HEK293 (cell line): ENCODE results near the gene FSTL4.

ENCODE experiments used
- CTCF ChIP-seq: fragments of 450-650 bp; formaldehyde crosslinking; IDR thresholded peaks from 2 replicates; pipeline ENCODE4 v1.5.1; 2016; ENCODE audit warnings: missing biosample characterization, missing genetic modification characterization
- GLIS2 ChIP-seq: fragments of 450-650 bp; formaldehyde crosslinking; IDR thresholded peaks from 2 replicates; pipeline ENCODE4 v1.5.1; 2016; ENCODE audit warnings: missing biosample characterization, missing genetic modification characterization
- HOXA7 ChIP-seq: sonication (generic); formaldehyde crosslinking; IDR thresholded peaks from 2 replicates; pipeline ENCODE4 v1.8.1; 2022; ENCODE audit warnings: missing genetic modification reagents, borderline replicate concordance
- OVOL3 ChIP-seq: fragments of 450-650 bp; formaldehyde crosslinking; IDR thresholded peaks from 2 replicates; pipeline ENCODE4 v1.5.1; 2016; ENCODE audit warnings: missing biosample characterization, missing genetic modification characterization
- RBAK ChIP-seq: fragments of 450-650 bp; formaldehyde crosslinking; IDR thresholded peaks from 2 replicates; pipeline ENCODE4 v1.5.1; 2016; ENCODE audit warnings: missing biosample characterization, missing genetic modification characterization
- REST ChIP-seq: fragments of 450-650 bp; formaldehyde crosslinking; IDR thresholded peaks from 2 replicates; pipeline ENCODE4 v1.5.1; 2016; ENCODE audit warnings: missing biosample characterization, missing genetic modification characterization
- SCRT2 ChIP-seq: fragments of 450-650 bp; formaldehyde crosslinking; IDR thresholded peaks from 2 replicates; pipeline ENCODE4 v1.5.1; 2016; ENCODE audit warnings: missing biosample characterization, missing genetic modification characterization
- ZBTB10 ChIP-seq: fragments of 450-650 bp; formaldehyde crosslinking; IDR thresholded peaks from 2 replicates; pipeline ENCODE4 v1.5.1; 2016; ENCODE audit warnings: missing biosample characterization, missing genetic modification characterization
- ZBTB26 ChIP-seq: fragments of 450-650 bp; formaldehyde crosslinking; optimal IDR thresholded peaks from 2 replicates; pipeline ENCODE3; 2016; ENCODE audit warnings: missing biosample characterization, mild to moderate bottlenecking, missing genetic modification characterization
- ZBTB48 ChIP-seq: fragments of 450-650 bp; formaldehyde crosslinking; IDR thresholded peaks from 2 replicates; pipeline ENCODE4 v1.5.1; 2016; ENCODE audit warnings: missing biosample characterization, missing genetic modification characterization
- ZBTB8A ChIP-seq: fragments of 450-650 bp; formaldehyde crosslinking; IDR thresholded peaks from 2 replicates; pipeline ENCODE4 v1.5.1; 2016; ENCODE audit warnings: missing biosample characterization, missing genetic modification characterization
- ZFHX2 ChIP-seq: fragments of 450-650 bp; formaldehyde crosslinking; conservative IDR thresholded peaks from 2 replicates; pipeline ENCODE4 v1.5.1; 2016; ENCODE audit warnings: missing biosample characterization, missing genetic modification characterization
- ZFP41 ChIP-seq: fragments of 450-650 bp; formaldehyde crosslinking; IDR thresholded peaks from 2 replicates; pipeline ENCODE4 v1.5.1; 2016; ENCODE audit warnings: missing biosample characterization, missing genetic modification characterization, borderline replicate concordance
- ZIC2 ChIP-seq: fragments of 450-650 bp; formaldehyde crosslinking; IDR thresholded peaks from 2 replicates; pipeline ENCODE4 v1.5.1; 2016; ENCODE audit warnings: missing biosample characterization, missing genetic modification characterization
- ZNF10 ChIP-seq: fragments of 450-650 bp; formaldehyde crosslinking; IDR thresholded peaks from 2 replicates; pipeline ENCODE4 v1.5.1; 2017; ENCODE audit warnings: missing biosample characterization, missing genetic modification characterization
- ZNF132 ChIP-seq: fragments of 450-650 bp; formaldehyde crosslinking; IDR thresholded peaks from 2 replicates; pipeline ENCODE4 v1.5.1; 2017; ENCODE audit warnings: missing biosample characterization, missing genetic modification characterization, borderline replicate concordance
- ZNF133 ChIP-seq: fragments of 450-650 bp; formaldehyde crosslinking; IDR thresholded peaks from 2 replicates; pipeline ENCODE4 v1.5.1; 2016; ENCODE audit warnings: missing biosample characterization, missing genetic modification characterization
- ZNF2 ChIP-seq: fragments of 450-650 bp; formaldehyde crosslinking; IDR thresholded peaks from 2 replicates; pipeline ENCODE4 v1.5.1; 2016; ENCODE audit warnings: missing biosample characterization, missing genetic modification characterization
- ZNF24 ChIP-seq: fragments of 450-650 bp; formaldehyde crosslinking; IDR thresholded peaks from 2 replicates; pipeline ENCODE4 v1.5.1; 2016; ENCODE audit warnings: missing biosample characterization, missing genetic modification characterization
- ZNF311 ChIP-seq: fragments of 450-650 bp; formaldehyde crosslinking; IDR thresholded peaks from 2 replicates; pipeline ENCODE4 v1.5.1; 2017; ENCODE audit warnings: missing biosample characterization, missing genetic modification characterization, borderline replicate concordance
- ZNF488 ChIP-seq: fragments of 450-650 bp; formaldehyde crosslinking; IDR thresholded peaks from 2 replicates; pipeline ENCODE4 v1.5.1; 2016; ENCODE audit warnings: missing biosample characterization, missing genetic modification characterization
- ZNF501 ChIP-seq: fragments of 450-650 bp; formaldehyde crosslinking; IDR thresholded peaks from 2 replicates; pipeline ENCODE4 v1.5.1; 2016; ENCODE audit warnings: missing biosample characterization, missing genetic modification characterization
- ZNF596 ChIP-seq: fragments of 450-650 bp; IDR thresholded peaks from 2 replicates; pipeline ENCODE4 v1.5.0; 2018; ENCODE audit warnings: missing biosample characterization, mild to moderate bottlenecking, missing genetic modification characterization, moderate library complexity
- ZNF600 ChIP-seq: fragments of 450-650 bp; formaldehyde crosslinking; IDR thresholded peaks from 2 replicates; pipeline ENCODE4 v1.5.1; 2016; ENCODE audit warnings: missing biosample characterization, missing genetic modification characterization
- ZNF629 ChIP-seq: fragments of 450-650 bp; formaldehyde crosslinking; IDR thresholded peaks from 2 replicates; pipeline ENCODE4 v1.5.1; 2017; ENCODE audit warnings: missing biosample characterization, missing genetic modification characterization
- ZNF692 ChIP-seq: fragments of 450-650 bp; formaldehyde crosslinking; IDR thresholded peaks from 2 replicates; pipeline ENCODE4 v1.5.1; 2016; ENCODE audit warnings: missing biosample characterization, missing genetic modification characterization
- ZNF776 ChIP-seq: fragments of 450-650 bp; formaldehyde crosslinking; IDR thresholded peaks from 2 replicates; pipeline ENCODE4 v1.5.0; 2017; ENCODE audit warnings: missing biosample characterization, missing genetic modification characterization, borderline replicate concordance
- ZNF830 ChIP-seq: fragments of 450-650 bp; IDR thresholded peaks from 2 replicates; pipeline ENCODE4 v1.5.0; 2018; ENCODE audit warnings: missing biosample characterization, missing genetic modification characterization, low read depth, mild to moderate bottlenecking, moderate library complexity

Gene FSTL4

GRCh38 chr5:133611357-133612248 is 738 bp downstream of the FSTL4 start (continued):
- peak; percentile 71; the same call in 1 of the 2 replicates for TF ChIP-seq ZBTB10 (tag by site-specific recombination)
- TF ChIP-seq REST: peak; percentile 61; the same call in 1 of the 2 replicates
- TF ChIP-seq ZNF10 (tag by site-specific recombination): no peak
- TF ChIP-seq RBAK (tag by site-specific recombination): no peak
- TF ChIP-seq ZNF2: 0 out of 2 replicates have a peak, but pooled peaks have one; percentile 25
- peak; percentile 62 for TF ChIP-seq SCRT2 (tag by site-specific recombination)
- TF ChIP-seq ZFP41 (tag by site-specific recombination): no peak
- TF ChIP-seq ZNF501 (tag by site-specific recombination): peak; percentile 36; the same call in 1 of the 2 replicates
- TF ChIP-seq ZBTB48 (tag by site-specific recombination): peak; percentile 64; the same call in 1 of the 2 replicates
- peak; percentile 63 for TF ChIP-seq ZBTB26 (tag by site-specific recombination)
- no peak for TF ChIP-seq ZNF488 (tag by site-specific recombination)
- TF ChIP-seq GLIS2 (tag by site-specific recombination): peak; percentile 40
- no peak for TF ChIP-seq ZNF692
- TF ChIP-seq ZNF311: no peak
- TF ChIP-seq ZBTB8A (tag by site-specific recombination): peak; percentile 69
- TF ChIP-seq ZNF596 (tag by site-specific recombination): no peak
- TF ChIP-seq ZNF133 (tag by site-specific recombination): no peak
- TF ChIP-seq OVOL3 (tag by site-specific recombination): no peak
- TF ChIP-seq ZNF776: no peak
- TF ChIP-seq ZNF629 (tag by site-specific recombination): no peak
- TF ChIP-seq ZNF600 (tag by site-specific recombination): peak; percentile 15; the same call in 1 of the 2 replicates
- no peak for TF ChIP-seq CTCF (tag by site-specific recombination)
- TF ChIP-seq ZIC2: 0 out of 2 replicates have a peak, but pooled peaks have one; percentile 21
- no peak for TF ChIP-seq ZNF830 (tag by site-specific recombination)
- TF ChIP-seq ZNF24 (tag by site-specific recombination): no peak
- TF ChIP-seq ZNF132 (tag by site-specific recombination): no peak
- no peak for TF ChIP-seq HOXA7 (CRISPR knock-in tag)
- no peak for TF ChIP-seq ZFHX2
